Measurements from ENCODE around the gene RNF220.

GRCh38 chr1:44688760-44689446, 283.8 kb downstream of the RNF220 start:
- TF ChIP-seq POLR2A (IDR thresholded peaks at IDR 0.05) (no peak), CTCF (IDR thresholded peaks at IDR 0.05) (no peak)
